NCI-H146 treated with DMSO at 0.1 percent for 48 hours (cell line): ENCODE results near the gene FERMT3.
"Not testable (repeated sequence)": the region's sequence is repeated elsewhere in the genome, so short reads cannot be mapped to it uniquely, and the experiment has no call there.

Experiments
- DNase-seq: peaks from one replicate; lab custom pipeline; 2025; ENCODE audit not compliant: unreplicated experiment; lab: John Stamatoyannopoulos, UW

FERMT3 gene

DNA sequence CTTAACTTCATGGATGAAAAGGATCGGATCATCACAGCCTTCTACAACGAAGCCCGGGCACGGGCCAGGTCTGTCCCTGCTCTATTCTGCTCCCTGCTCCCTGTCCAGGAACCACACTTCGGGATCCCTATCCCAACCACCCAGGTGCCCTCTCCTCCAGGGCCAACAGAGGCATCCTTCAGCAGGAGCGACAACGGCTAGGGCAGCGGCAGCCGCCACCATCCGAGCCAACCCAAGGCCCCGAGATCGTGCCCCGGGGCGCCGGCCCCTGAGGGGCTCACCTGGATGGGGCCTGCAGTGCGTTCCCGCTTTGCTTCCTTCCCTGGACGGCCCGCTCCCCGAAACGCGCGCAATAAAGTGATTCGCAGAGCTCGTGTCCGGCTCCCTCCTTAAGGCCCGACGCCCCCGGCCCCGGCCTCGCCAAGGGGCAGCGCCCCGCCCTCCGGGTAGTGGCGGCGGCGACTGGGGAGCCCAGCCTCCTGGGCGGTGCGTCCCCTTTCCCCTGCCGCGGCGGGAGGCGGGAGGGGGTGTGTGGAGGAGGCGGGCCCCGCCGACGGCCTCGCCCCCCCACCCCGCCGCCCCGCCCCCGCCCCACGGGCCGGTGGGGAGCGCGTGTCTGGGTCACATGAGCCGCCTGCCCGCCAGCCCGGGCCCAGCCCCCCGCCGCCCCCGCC lies 27.5 kb downstream of the FERMT3 start, which contains the start of gene VEGFB:
Gene VEGFB, plus strand, starts transcription at position 672 of the 674 bp plus-strand sequence. CDS start 250 bp downstream, outside the sequence.
- DNase-seq: peak; percentile 46

- no peak for DNase-seq
These were observed 28.3 kb downstream of the FERMT3 start for GRCh38 chr11:64234647-64235379.

GRCh38 chr11:64235437-64236161 lies 29.1 kb downstream of the FERMT3 start:
- DNase-seq: no peak

DNA sequence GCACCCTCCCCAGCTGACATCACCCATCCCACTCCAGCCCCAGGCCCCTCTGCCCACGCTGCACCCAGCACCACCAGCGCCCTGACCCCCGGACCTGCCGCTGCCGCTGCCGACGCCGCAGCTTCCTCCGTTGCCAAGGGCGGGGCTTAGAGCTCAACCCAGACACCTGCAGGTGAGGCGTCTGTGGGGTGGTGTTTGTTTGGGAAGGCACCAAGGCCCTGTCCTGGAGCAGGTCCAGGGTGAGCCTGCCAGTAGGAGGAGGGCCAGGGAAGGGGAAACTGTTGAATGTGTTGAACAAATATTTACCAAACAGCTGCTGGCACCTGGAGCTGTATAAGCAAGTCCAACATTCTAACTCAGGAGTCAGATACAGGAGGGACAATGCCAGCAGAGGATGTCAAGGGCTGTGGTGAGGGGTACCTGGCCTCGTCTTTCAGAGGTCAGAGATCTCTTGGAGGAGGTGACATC lies 31.0 kb downstream of the FERMT3 start:
- DNase-seq: peak; percentile 89

DNA sequence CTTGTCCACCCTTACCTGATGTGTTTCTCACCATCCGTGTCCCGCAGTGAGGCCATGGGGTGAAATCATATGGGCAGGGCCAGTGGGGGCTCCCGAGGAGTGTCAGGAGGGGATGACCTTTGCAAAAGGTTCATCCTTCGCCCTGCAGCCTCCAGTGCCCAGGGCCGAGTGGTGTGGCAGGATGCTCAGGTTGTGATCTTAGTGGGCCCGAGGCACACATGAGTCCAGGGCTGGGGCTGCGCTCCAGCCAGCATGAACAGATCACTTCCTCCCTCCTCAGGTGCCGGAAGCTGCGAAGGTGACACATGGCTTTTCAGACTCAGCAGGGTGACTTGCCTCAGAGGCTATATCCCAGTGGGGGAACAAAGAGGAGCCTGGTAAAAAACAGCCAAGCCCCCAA lies 31.6 kb downstream of the FERMT3 start:
- DNase-seq: peak; percentile 13

DNA sequence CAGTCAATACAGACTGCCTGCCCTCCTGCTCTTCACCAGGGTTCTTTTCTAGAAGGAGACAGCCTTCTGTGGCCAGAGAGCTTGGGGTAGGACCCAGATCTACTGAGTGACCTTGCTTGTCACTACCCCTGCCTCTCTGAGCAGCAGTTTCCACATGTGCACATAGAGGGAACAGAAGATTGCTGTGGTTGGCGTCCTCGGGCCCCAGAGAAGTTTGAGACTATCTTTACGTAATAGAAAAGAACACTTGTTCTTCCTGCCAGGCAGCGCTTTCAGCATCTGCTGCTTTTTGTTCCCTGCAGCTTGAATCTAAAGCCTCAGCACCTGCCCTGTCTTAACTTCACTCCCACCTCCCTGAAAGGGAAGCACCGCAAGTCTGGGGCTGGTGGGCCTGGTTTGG lies 32.5 kb downstream of the FERMT3 start:
- DNase-seq: no peak

DNA sequence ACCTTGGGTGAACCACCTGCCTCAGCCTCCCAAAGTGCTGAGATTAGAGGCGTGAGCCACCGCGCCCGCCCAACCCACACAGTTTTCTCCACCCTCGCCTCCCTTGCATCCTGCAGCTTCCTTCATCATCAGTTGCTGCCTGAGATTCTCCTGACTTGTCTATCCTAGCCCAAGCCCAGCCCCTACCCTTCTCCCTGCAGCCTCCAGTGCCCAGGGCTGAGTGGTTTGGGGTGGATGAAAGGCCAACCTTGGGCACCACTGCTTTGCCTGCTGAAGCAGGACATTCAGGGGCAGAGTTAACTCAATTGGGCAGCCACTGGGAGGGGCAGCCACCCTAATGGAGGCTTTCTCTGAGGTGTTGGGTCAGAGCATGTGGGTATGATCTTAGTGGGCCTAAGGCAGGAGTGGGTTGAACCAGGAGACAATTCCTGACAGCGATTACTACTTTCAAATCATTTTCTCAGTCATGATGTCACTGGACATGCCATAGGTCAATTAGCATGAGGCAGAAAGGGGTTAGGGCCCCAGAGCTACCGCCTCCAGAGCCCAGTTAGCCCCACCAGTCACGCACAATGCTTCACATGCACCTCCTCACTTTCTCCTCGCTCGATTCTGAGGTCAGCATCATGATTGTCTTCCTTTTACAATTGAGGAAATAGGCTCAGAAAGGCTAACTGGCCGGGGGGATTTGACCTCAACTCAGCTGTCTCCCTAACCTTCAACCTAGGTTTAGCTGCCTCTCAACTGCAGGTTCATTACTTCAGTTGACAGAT lies 33.3 kb downstream of the FERMT3 start:
- DNase-seq: no peak

- peak; percentile 83 for DNase-seq
These were observed 34.1 kb downstream of the FERMT3 start, which contains the start of gene FKBP2 for GRCh38 chr11:64240435-64241240. Gene FKBP2, plus strand, starts transcription at chr11:64241095. Its CDS starts 1,293 bp downstream, at chr11:64242388.

GRCh38 chr11:64241241-64241490 lies 34.6 kb downstream of the FERMT3 start:
- DNase-seq: no peak

GRCh38 chr11:64241491-64242374 lies 35.2 kb downstream of the FERMT3 start:
- peak; percentile 97 for DNase-seq

DNA sequence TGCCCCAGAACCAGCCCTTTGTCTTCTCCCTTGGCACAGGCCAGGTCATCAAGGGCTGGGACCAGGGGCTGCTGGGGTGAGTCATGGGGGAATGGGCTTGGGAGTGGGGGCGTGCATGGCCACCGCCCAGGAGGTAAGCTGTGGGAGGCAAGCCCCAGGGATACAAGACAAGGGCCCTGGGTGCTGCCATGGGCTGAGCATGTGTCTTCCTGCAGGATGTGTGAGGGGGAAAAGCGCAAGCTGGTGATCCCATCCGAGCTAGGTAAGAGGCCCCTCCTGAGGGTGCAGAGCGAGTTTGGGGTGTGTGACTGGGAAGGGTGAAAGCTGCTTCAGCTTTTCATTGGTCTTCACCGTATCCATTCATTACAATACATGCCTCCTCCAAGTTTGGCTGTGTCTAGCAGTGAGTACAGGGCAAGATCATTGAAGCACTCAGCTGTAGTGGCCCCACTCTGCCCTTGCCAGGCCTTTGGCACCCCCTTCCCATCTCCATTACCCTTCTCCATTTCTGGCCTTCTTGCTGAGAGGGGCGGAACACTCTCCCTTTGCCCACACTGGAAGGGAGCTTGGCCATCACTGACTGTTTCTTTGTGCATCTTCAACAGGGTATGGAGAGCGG lies 36.8 kb downstream of the FERMT3 start:
- no peak for DNase-seq

DNA sequence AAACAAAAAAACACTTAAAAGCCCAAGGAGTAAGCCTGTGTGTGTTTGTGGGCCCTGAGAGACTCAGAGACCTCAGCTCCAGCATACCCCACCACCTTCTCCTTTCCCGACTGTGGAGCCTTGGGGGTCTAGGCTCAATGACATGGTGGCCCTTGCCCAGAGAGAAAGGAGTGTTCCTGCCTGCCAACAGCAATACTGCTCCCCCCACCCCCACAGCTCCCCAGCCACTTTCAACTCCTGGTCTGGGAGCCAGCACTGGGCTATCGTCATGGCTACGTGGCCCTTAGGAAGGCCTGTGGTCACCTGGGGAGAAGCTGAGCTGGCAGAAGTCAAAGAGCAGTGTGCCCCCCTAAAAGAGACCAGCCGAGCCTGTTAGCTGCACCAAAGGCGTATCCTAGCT lies 37.6 kb downstream of the FERMT3 start:
- DNase-seq: no peak

DNA sequence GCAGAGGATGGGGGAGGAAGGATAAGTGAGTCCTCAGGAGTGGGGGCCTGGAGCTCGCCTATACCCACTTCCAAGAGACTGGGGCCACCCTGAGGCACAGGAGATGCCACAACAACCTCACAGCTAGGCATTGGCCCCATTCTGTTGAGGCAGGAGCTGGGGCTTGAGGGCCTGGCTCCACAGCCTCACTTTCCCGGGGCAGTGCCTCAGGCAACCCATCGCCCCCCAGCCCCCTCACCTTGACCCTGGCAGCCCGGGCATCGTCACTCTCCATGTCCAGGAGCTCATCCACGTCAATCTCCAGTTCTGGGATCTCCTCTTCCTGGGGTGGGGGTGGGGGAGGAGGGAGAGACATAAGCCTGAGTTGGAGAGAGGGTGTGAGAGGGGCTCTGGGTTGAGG lies 38.4 kb downstream of the FERMT3 start:
- DNase-seq: no peak

GRCh38 chr11:64245401-64245796 lies 38.9 kb downstream of the FERMT3 start:
- no peak for DNase-seq

DNA sequence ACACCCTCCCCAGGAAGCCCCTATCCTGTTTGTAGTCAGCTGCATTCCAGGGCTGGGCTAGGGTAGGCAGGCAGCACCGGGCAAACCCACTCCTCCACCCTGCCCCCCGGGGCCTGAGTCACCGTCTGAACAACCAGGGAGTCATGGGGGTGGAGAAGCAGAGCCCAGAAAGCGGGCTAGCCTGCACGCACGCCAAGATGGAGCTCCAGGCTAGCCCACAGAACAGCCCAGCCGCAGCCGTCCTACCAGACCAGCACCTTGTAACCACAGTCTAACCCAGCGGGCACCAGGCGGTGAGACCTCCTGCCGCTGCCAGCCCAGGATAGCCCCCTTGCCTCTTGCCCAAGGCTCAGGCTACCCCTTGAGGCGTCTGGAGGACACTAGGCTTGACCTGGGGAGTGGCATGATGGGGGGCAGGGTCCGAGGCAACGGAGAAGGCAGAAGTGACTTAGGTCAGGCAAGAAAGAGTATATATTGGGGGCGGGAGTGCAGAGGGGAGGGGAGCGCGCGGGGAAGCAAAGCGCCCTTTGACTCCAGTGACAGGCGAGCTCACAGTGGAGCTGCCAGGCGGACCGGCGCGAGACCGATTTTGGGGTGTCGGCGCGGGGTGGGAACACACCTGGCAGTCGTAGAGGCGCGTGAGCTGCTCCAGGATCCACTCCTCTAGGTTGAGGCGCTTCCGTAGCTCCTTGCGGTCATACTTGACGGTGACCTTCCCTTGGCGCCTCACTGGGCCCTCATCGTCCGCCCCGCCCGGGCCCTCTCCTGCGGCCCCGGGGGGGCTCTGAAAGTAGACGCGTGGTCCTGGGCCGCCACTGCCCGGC lies 39.5 kb downstream of the FERMT3 start:
- DNase-seq: no peak

DNA sequence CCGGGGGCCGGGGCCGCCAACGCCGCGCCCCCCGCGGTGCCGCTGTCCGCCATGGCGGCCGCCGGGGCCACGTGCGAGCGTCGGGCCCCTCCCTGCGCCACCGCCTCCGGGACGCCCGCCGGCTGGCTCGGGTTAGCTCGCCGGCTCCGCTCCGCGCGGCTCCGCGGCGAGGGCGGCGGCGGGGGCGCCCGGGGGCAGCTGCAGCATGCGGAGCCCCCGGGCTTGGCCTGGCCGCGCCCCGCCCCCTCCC lies 40.0 kb downstream of the FERMT3 start:
- DNase-seq: not testable (repeated sequence)

GRCh38 chr11:64246871-64247728 lies 40.6 kb downstream of the FERMT3 start, which contains the start of gene PPP1R14B:
Gene PPP1R14B, minus strand, starts transcription at chr11:64246943. Its CDS starts 270 bp downstream, at chr11:64246673.
- DNase-seq: peak; percentile 60
